Activated naive CD4-positive, alpha-beta T cell treated with anti-CD3 and anti-CD28 coated beads, Interleukin-2, amount 10 ng/mL, durations not matched to agents 7 days and 5 days (primary cell): ENCODE data around the gene GTPBP10.

Source experiments
- CTCF ChIA-PET: fragments of 350-600 bp; sonication (Branson Sonifier 250); formaldehyde crosslinking; loops from one replicate; lab custom pipeline; 2021; ENCODE audit warnings: antibody characterized with exemption; lab: Charles Lee
- DNase-seq: peaks from one replicate; pipeline ENCODE4 v3.0.0-alpha.2; 2020
- H3K27ac Mint-ChIP-seq: one replicate; pipeline ENCODE4 v1.8.0; 2021; ENCODE audit warnings: mild to moderate bottlenecking, moderate library complexity, mixed read lengths
- H3K27me3 Mint-ChIP-seq: one replicate; pipeline ENCODE4 v1.8.0; 2021; ENCODE audit warnings: mild to moderate bottlenecking, mixed read lengths
- H3K36me3 Mint-ChIP-seq: one replicate; pipeline ENCODE4 v1.8.0; 2021; ENCODE audit warnings: mixed read lengths
- H3K4me1 Mint-ChIP-seq: one replicate; pipeline ENCODE4 v1.8.0; 2021; ENCODE audit warnings: mixed read lengths
- H3K4me3 Mint-ChIP-seq: one replicate; pipeline ENCODE4 v1.8.0; 2021; ENCODE audit warnings: mild to moderate bottlenecking, moderate library complexity, mixed read lengths
- H3K9me3 Mint-ChIP-seq: one replicate; pipeline ENCODE4 v1.8.0; 2021; ENCODE audit warnings: mixed read lengths

The GTPBP10 gene

GRCh38 chr7:90425376-90425775 lies 78.9 kb downstream of the GTPBP10 start:
- Mint-ChIP-seq H3K27me3 (peaks cover under 1% of the 10 kb centered on the region), H3K27ac (peak overlapping the region; percentile 0), H3K4me3 (no peak overlapping the region), H3K4me1 (peaks cover 14% of the 10 kb centered on the region), H3K9me3 (no peaks in the 10 kb centered on the region), H3K36me3 (no peaks in the 10 kb centered on the region)
- CTCF ChIA-PET: interaction anchor here (1.0 to 6.4 kb wide), 3 partner anchors 113 to 272 kb away, joined by 3 to 46 read pairs (median 36); partner anchors contain the start of gene STEAP1
- DNase-seq: no peak

GRCh38 chr7:90430614-90431460 lies 84.3 kb downstream of the GTPBP10 start:
- H3K27me3 Mint-ChIP-seq: peaks cover 19% of the 10 kb centered on the region
- H3K27ac Mint-ChIP-seq: no peak overlapping the region
- H3K9me3 Mint-ChIP-seq: peaks cover 12% of the 10 kb centered on the region
- no peak overlapping the region for H3K4me3 Mint-ChIP-seq
- no peaks in the 10 kb centered on the region for H3K36me3 Mint-ChIP-seq
- CTCF ChIA-PET: interaction anchor here (6.4 kb wide), 1 partner anchor 278 kb away, joined by 46 read pairs; the partner anchor contains the start of gene STEAP1
- DNase-seq: no peak
- H3K4me1 Mint-ChIP-seq: peaks cover under 1% of the 10 kb centered on the region

- H3K9me3 Mint-ChIP-seq: peaks cover 12% of the 10 kb centered on the region
- no peaks in the 10 kb centered on the region for H3K4me1 Mint-ChIP-seq
- peaks cover 19% of the 10 kb centered on the region for H3K27me3 Mint-ChIP-seq
- no peak overlapping the region for H3K27ac Mint-ChIP-seq
- no peak for DNase-seq
- H3K36me3 Mint-ChIP-seq: no peaks in the 10 kb centered on the region
- no peak overlapping the region for H3K4me3 Mint-ChIP-seq
- CTCF ChIA-PET: interaction anchor here (1.0 to 1.5 kb wide), 3 partner anchors 121 to 279 kb away, joined by 3 read pairs; partner anchors contain the start of genes STEAP1 and STEAP2
Measured at GRCh38 chr7:90432752-90433151, 86.2 kb downstream of the GTPBP10 start.

- H3K27me3 Mint-ChIP-seq: peaks cover 19% of the 10 kb centered on the region
- H3K36me3 Mint-ChIP-seq: no peaks in the 10 kb centered on the region
- no peak overlapping the region for H3K27ac Mint-ChIP-seq
- no peak for DNase-seq
- H3K4me3 Mint-ChIP-seq: no peak overlapping the region
- CTCF ChIA-PET: interaction anchor here (1.2 to 1.5 kb wide), 2 partner anchors 122 to 222 kb away, joined by 3 read pairs; partner anchors contain the start of gene STEAP2
- H3K4me1 Mint-ChIP-seq: no peaks in the 10 kb centered on the region
- H3K9me3 Mint-ChIP-seq: peaks cover 12% of the 10 kb centered on the region
Measured at GRCh38 chr7:90433221-90433620, 86.7 kb downstream of the GTPBP10 start.
